ENCODE results near the gene CNEP1R1.
"Not testable (repeated sequence)": the region's sequence is repeated elsewhere in the genome, so short reads cannot be mapped to it uniquely, and the experiment has no call there.

The CNEP1R1 gene

GRCh38 chr16:50024684-50025536, at the start of gene CNEP1R1:
TSS of gene CNEP1R1 (plus strand) at chr16:50025225. CDS start at chr16:50025316, 91 bp downstream.
- DNase-seq (ENCODE audit: low read depth in 2 of 2): peak; percentile 92 to 93

GRCh38 chr16:49977427-49977826, 47.6 kb upstream of the CNEP1R1 start:
- DNase-seq (ENCODE audit: low read depth in 2 of 2): no peak

GRCh38 chr16:49978569-49979326, 46.3 kb upstream of the CNEP1R1 start:
- no peak for DNase-seq (ENCODE audit: low read depth in 2 of 2)

GRCh38 chr16:49980166-49980565, 44.9 kb upstream of the CNEP1R1 start:
- no peak for DNase-seq (ENCODE audit: low read depth in 2 of 2)

- no peak for DNase-seq (ENCODE audit: low read depth in 2 of 2)
Observed at GRCh38 chr16:49986351-49987124, 38.5 kb upstream of the CNEP1R1 start.

GRCh38 chr16:49987381-49987780, 37.6 kb upstream of the CNEP1R1 start:
- no peak for DNase-seq (ENCODE audit: low read depth in 2 of 2)

- DNase-seq (ENCODE audit: low read depth in 2 of 2): no peak
Observed at GRCh38 chr16:49992825-49993224, 32.2 kb upstream of the CNEP1R1 start.

- DNase-seq (ENCODE audit: low read depth in 2 of 2): no peak
Observed at GRCh38 chr16:49993579-49993978, 31.4 kb upstream of the CNEP1R1 start.

- no peak for DNase-seq (ENCODE audit: low read depth in 2 of 2)
Observed at GRCh38 chr16:49994006-49994405, 31.0 kb upstream of the CNEP1R1 start.

GRCh38 chr16:49995720-49996119, 29.3 kb upstream of the CNEP1R1 start:
- DNase-seq (ENCODE audit: low read depth in 2 of 2): no peak

GRCh38 chr16:49997721-49998251, 27.2 kb upstream of the CNEP1R1 start:
- no peak for DNase-seq (ENCODE audit: low read depth in 2 of 2)

- DNase-seq (ENCODE audit: low read depth in 2 of 2): no peak
Observed at GRCh38 chr16:49998991-49999390, 26.0 kb upstream of the CNEP1R1 start.

GRCh38 chr16:50001144-50001543, 23.9 kb upstream of the CNEP1R1 start:
- no peak for DNase-seq (ENCODE audit: low read depth in 2 of 2)

- DNase-seq (ENCODE audit: low read depth in 2 of 2): no peak
Observed at GRCh38 chr16:50002190-50002589, 22.8 kb upstream of the CNEP1R1 start.

- no peak for DNase-seq (ENCODE audit: low read depth in 2 of 2)
Observed at GRCh38 chr16:50004239-50004638, 20.8 kb upstream of the CNEP1R1 start.

- DNase-seq (ENCODE audit: low read depth in 2 of 2): no peak
Observed at GRCh38 chr16:50006964-50007363, 18.1 kb upstream of the CNEP1R1 start.

- no peak for DNase-seq (ENCODE audit: low read depth in 2 of 2)
Observed at GRCh38 chr16:50007744-50008143, 17.3 kb upstream of the CNEP1R1 start.

- no peak for DNase-seq (ENCODE audit: low read depth in 2 of 2)
Observed at GRCh38 chr16:50010212-50010611, 14.8 kb upstream of the CNEP1R1 start.

GRCh38 chr16:50011707-50012106, 13.3 kb upstream of the CNEP1R1 start:
- DNase-seq (ENCODE audit: low read depth in 2 of 2): no peak

- DNase-seq (ENCODE audit: low read depth in 2 of 2): no peak
Observed at GRCh38 chr16:50012182-50012581, 12.8 kb upstream of the CNEP1R1 start.

GRCh38 chr16:50014211-50014610, 10.8 kb upstream of the CNEP1R1 start:
- not testable (repeated sequence) for DNase-seq (ENCODE audit: low read depth in 2 of 2)

GRCh38 chr16:50015631-50016030, 9.4 kb upstream of the CNEP1R1 start:
- no peak for DNase-seq (ENCODE audit: low read depth in 2 of 2)
